A549 (cell line): ENCODE results near the gene RNF123.
"Not testable (repeated sequence)": the region's sequence is repeated elsewhere in the genome, so short reads cannot be mapped to it uniquely, and the experiment has no call there.

Experiments used
- ESRRA ChIP-seq: fragments of 150-350 bp; IDR thresholded peaks from 2 replicates; pipeline ENCODE4 v1.6.1; 2014; ENCODE audit warnings: mild to moderate bottlenecking, low read length, borderline replicate concordance
- FOSL2 ChIP-seq, 2 experiments: fragments of 450-650 bp in 1 of 2; fragments of >200 bp in 1 of 2; sonication (Bioruptor Twin) in 1 of 2; formaldehyde crosslinking; IDR thresholded peaks; 2 replicates each; pipeline versions ENCODE4 v1.5.0 to v1.6.1; 2016 to 2020; ENCODE audit warnings: mild to moderate bottlenecking in 1 of 2, moderate library complexity in 1 of 2
- MAFK ChIP-seq: fragments of 450-650 bp; IDR thresholded peaks from 2 replicates; pipeline ENCODE4 v1.6.1; 2014; ENCODE audit not compliant: partially characterized antibody
- TF ChIP-seq, protein P1 (sequence below): fragments of >200 bp; sonication (Bioruptor Twin); formaldehyde crosslinking; IDR thresholded peaks from 3 replicates; pipeline ENCODE4 v1.5.1; 2016
- TF ChIP-seq, protein P2 (sequence below): fragments of 200-600 bp; sonication (generic); IDR thresholded peaks from 2 replicates; pipeline ENCODE4 v1.6.1; 2016; ENCODE audit warnings: antibody characterized with exemption, mild to moderate bottlenecking, moderate library complexity
- TF ChIP-seq, protein P3 (sequence below): IDR thresholded peaks from 2 replicates; pipeline ENCODE4 v1.6.1; 2012

DNA sequence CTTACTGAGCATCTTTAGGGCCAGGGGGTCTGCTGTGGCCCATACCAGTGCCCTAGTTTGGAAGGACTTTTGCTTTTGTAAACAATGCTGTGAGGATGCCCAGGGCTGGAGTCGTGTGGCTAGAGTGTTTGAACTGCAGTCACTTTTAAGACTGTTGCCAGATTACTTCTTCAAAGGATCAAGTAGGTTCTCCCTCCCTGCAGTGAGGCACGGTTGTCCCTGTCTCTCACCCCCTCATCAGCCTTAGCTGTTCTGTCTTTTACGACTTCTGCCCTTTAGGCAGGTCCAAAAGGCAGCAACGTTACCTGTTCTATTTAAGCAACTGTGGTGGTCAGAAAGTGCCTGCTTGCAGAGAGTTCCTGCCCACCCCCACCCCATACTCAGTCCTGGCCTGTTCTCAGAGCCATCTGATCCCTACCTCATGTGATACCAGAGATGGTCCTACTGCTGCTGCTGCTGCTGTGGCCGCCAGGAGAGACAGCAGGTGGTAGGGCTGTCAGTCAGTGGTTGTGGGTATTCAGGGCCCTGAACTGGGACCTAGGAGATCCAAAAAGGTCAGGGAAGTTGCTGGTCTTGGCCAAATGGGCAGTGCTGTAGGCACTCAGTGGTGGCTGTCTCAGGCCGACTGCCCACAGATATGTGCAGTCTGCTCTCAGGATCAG lies 5.2 kb downstream of the RNF123 start:
- TF ChIP-seq, protein P1, sequence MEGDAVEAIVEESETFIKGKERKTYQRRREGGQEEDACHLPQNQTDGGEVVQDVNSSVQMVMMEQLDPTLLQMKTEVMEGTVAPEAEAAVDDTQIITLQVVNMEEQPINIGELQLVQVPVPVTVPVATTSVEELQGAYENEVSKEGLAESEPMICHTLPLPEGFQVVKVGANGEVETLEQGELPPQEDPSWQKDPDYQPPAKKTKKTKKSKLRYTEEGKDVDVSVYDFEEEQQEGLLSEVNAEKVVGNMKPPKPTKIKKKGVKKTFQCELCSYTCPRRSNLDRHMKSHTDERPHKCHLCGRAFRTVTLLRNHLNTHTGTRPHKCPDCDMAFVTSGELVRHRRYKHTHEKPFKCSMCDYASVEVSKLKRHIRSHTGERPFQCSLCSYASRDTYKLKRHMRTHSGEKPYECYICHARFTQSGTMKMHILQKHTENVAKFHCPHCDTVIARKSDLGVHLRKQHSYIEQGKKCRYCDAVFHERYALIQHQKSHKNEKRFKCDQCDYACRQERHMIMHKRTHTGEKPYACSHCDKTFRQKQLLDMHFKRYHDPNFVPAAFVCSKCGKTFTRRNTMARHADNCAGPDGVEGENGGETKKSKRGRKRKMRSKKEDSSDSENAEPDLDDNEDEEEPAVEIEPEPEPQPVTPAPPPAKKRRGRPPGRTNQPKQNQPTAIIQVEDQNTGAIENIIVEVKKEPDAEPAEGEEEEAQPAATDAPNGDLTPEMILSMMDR = not testable (repeated sequence)
- TF ChIP-seq ESRRA; MAFK; FOSL2 (IDR thresholded peaks at IDR 0.05); FOSL2 (CRISPR knock-in tag; IDR thresholded peaks at IDR 0.05): not testable (repeated sequence)
- TF ChIP-seq, protein P2, sequence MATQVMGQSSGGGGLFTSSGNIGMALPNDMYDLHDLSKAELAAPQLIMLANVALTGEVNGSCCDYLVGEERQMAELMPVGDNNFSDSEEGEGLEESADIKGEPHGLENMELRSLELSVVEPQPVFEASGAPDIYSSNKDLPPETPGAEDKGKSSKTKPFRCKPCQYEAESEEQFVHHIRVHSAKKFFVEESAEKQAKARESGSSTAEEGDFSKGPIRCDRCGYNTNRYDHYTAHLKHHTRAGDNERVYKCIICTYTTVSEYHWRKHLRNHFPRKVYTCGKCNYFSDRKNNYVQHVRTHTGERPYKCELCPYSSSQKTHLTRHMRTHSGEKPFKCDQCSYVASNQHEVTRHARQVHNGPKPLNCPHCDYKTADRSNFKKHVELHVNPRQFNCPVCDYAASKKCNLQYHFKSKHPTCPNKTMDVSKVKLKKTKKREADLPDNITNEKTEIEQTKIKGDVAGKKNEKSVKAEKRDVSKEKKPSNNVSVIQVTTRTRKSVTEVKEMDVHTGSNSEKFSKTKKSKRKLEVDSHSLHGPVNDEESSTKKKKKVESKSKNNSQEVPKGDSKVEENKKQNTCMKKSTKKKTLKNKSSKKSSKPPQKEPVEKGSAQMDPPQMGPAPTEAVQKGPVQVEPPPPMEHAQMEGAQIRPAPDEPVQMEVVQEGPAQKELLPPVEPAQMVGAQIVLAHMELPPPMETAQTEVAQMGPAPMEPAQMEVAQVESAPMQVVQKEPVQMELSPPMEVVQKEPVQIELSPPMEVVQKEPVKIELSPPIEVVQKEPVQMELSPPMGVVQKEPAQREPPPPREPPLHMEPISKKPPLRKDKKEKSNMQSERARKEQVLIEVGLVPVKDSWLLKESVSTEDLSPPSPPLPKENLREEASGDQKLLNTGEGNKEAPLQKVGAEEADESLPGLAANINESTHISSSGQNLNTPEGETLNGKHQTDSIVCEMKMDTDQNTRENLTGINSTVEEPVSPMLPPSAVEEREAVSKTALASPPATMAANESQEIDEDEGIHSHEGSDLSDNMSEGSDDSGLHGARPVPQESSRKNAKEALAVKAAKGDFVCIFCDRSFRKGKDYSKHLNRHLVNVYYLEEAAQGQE = not testable (repeated sequence)
- TF ChIP-seq, protein P3, sequence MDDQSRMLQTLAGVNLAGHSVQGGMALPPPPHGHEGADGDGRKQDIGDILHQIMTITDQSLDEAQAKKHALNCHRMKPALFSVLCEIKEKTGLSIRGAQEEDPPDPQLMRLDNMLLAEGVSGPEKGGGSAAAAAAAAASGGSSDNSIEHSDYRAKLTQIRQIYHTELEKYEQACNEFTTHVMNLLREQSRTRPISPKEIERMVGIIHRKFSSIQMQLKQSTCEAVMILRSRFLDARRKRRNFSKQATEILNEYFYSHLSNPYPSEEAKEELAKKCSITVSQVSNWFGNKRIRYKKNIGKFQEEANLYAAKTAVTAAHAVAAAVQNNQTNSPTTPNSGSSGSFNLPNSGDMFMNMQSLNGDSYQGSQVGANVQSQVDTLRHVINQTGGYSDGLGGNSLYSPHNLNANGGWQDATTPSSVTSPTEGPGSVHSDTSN = not testable (repeated sequence)
